OCI-LY1 (cell line): ENCODE data around the gene NFAT5.
"Not testable (repeated sequence)": the region's sequence is repeated elsewhere in the genome, so short reads cannot be mapped to it uniquely, and the experiment has no call there.

ENCODE experiments used
- CTCF ChIP-seq: fragments of 200-600 bp; sonication (generic), shearing (Covaris generic); IDR thresholded peaks from 2 replicates; pipeline ENCODE4 v1.5.1; 2017; ENCODE audit warnings: mild to moderate bottlenecking, antibody characterized with exemption, low read length, moderate library complexity, mixed read lengths
- EZH2 ChIP-seq: fragments of 200-600 bp; sonication (generic), shearing (Covaris generic); IDR thresholded peaks from 2 replicates; pipeline ENCODE4 v1.8.0; 2017; ENCODE audit warnings: borderline replicate concordance, mixed run types, mild to moderate bottlenecking, antibody characterized with exemption, low read length, moderate library complexity, mixed read lengths

GRCh38 chr16:69637206-69637865, 71.6 kb downstream of the NFAT5 start:
- not testable (repeated sequence) for TF ChIP-seq CTCF, EZH2
